ENCODE results near the gene HPCA. TPM values are rescaled to one million over a fixed set of nuclear protein-coding genes. Genes with fewer than 3 reads are reported as not detected.
"Not testable (repeated sequence)": the region's sequence is repeated elsewhere in the genome, so short reads cannot be mapped to it uniquely, and the experiment has no call there.

Gene HPCA
- total RNA-seq, 1 donor from 2014 or later: not detected

DNA sequence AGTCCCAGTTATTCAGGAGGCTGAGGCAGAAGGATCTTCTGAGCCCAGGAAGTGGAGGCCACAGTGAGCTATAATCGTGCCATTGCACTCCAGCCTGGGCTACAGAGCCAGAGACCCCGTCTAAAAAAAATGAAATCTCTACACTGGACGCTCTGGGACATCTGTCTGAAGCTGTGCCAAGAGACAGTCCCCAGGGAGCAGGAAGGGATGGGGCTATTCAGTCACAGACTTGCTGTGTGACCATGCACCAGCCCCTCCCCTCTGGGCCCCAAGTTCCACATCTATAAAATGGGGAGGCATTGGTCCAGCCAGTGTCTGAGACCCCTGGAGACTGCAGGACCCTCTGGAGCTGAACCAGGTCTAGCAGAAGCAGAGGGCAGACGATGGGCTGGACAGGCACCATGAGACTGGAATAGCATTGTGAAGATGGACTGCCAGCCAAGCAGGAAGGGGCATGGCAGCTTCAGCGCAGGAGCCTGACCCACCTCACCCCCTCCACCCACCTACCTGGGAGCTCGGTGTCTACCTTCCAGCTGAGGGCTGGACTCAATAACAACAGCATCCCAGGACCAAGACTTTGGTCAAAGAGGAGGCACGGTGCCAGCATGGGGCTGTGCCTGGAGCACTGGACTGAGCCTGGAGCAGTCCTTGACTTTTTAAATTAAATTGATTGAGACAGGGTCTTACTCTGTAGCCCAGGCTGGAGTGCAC, 13.4 kb downstream of the HPCA start:
- no peak for DNase-seq (ENCODE audit: low spot score)

DNA sequence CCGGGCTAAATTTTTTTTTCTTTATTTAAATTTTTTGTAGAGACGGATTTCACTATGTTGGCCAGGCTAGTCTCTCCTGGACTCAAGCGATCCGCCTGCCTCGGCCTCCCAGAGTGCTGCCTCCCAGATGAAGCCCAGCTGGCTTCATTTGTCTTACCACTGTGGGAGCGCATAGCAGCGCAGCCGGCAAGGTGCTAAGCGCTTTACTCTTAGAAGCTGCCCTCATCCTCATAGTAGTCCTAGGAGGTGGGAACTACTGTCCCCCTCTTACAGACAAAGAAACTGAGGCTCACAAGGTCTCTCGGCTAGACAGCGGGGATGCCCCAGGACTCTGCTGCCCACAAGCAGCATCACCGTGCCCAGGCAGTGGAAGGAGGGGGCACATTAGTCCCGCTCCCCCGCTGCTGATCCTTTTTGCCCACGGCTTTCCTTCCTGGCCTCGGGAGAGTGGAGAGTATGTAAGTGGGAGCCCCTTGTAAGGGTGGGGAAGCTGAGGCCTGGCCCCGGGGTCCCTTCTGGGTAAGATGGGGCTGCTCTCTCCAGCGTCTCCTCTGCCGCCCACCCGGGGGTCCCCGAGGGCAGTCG, 14.2 kb downstream of the HPCA start:
- intact Hi-C loops (cut with DNase I): no loop called here
- no peak for DNase-seq (ENCODE audit: low spot score)

More for the DNA sequence above, 13.4 kb downstream of the HPCA start:
- intact Hi-C loops (cut with DNase I): no loop called here

DNA sequence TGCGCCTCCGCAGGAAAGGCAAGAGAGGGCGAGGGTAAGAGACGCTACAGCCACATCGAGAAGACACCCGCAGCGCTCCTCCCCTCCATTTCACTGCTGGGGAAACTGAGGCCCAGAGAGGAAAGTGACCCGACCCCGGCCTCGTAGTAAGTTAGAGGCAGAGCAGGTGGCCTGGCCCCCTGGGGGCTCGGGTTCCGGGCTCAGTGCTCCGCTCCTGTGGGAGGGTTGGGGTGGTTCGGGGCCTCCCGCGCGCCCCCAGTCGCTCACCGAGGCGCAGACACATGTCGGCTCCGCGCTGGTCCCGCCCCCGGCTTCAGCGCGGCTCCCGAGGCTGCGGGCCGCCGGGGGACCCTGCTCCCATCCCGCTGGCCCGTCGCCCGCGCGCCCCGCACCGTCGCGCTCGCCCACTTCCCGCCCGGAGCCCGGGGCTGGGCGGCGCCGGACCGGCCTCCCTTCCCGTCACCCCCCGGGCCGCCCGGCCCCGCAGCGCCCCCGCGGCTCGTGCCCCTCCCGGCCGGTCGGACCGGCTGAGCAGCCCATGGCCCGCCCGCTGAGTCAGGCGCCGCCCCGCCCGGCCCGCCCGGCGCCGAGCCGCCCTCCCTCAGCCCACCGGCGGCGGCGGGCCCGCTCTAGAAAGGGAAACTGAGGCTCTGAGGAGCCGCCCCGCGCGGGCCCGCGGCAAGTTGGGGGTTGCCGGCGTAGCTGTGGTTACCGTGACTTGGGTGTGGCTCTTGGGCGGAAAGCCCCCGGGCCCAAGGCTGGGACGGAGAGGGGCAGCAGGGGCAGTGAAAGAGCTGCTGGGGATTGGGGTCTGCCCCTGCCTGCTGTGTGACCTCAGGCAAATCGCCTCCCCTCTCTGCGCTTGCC, 14.9 kb downstream of the HPCA start, which contains the start of gene TMEM54:
TMEM54 (minus strand) TSS at position 434 of the 867 bp plus-strand sequence; CDS start at position 283, 151 bp downstream.
- intact Hi-C loops (cut with DNase I): no loop called here
- DNase-seq (ENCODE audit: low spot score): no peak

DNA sequence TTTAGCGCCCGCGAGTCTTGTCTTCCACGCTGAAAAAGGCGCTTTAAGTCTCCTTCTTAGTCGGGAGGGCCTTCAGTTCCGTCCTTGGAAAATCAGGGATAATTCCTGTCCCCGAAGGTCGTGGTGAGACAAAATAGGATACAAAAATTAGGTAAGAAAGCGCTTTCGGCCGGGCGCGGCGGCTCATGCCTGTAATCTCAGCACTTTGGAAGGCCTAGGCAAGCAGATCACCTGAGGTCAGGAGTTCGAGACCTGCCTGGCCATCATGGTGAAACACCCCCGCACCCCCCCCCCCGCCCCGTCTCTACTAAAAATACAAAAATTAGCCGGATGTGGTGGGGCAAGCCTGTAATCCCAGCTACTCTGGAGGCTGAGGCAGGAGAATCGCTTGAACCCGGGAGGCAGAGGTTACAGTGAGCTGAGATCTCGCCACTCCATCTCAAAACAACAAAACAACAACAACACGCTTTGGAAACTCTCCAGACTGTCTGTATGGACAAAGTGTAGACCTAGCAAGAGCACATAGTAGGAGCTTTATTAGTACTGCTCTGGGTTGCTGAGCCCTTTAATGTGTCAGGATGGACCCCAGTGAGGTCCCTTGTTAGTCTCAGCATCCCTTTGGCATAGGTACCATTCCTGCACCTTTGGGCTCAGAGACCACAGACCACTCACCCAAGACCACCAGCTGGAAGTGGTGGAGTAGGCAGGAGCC, 15.7 kb downstream of the HPCA start:
- intact Hi-C loops (cut with DNase I): no loop called here
- DNase-seq (ENCODE audit: low spot score): no peak

DNA sequence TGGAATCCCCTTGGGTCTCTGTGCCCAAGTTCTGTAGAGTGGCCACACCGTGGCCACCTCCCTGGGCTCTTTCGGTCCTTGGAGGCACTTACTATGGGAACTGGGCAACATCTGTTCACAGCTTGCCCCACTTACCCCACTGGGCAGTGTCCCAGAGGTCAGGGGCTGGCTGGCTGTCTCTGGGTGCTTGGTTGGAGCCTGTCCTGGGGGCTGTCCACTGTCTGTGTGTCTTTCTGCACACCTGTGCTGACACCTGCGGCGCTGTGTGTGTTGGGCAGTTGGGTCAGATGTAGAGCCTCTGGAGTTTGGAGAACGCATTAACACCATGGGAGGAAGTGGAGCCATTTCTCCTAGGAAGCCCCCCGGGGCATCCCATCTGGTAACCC, 16.2 kb downstream of the HPCA start:
- no peak for DNase-seq (ENCODE audit: low spot score)

DNA sequence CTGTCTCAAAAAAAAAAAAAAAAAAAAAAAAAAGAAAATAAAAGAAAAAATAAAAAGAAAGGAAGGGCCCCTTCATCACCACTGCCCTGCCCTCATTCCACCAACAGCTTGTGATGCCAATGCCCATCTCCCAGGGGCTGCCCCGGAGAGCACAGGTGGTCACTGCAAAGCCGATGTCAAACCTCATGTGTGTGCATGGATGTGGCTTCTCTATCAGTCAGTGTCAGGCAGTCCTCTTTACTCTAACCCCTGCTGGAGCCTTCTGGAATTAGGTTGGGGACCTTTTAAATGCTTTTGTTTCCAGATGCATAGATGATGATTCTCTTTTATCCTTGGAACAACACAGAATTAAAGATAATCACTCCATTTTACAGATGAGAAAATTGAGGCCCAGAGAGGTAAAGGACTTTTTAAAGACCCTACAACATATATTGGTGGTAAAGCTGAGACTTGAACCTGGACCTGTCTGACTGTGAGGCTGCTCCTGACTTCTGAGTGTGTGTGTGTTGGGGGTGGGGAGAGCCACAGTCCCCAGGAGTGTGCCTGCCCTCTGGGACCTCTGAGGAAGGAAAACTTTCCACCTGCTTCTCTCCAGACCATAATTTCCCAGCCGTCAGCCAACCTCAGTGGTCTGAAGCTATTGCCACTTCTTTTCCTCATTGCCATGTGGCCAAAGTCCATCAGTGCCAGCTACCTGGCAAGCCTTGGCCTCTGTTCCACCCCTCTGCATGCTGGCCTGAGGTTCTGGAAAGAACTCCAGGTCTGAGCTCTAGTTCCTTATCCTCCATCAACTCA, 17.9 kb downstream of the HPCA start:
- intact Hi-C loops (cut with DNase I): no loop called here
- DNase-seq (ENCODE audit: low spot score): no peak

More for the DNA sequence above, 16.2 kb downstream of the HPCA start:
- intact Hi-C loops (cut with DNase I): no loop called here

DNA sequence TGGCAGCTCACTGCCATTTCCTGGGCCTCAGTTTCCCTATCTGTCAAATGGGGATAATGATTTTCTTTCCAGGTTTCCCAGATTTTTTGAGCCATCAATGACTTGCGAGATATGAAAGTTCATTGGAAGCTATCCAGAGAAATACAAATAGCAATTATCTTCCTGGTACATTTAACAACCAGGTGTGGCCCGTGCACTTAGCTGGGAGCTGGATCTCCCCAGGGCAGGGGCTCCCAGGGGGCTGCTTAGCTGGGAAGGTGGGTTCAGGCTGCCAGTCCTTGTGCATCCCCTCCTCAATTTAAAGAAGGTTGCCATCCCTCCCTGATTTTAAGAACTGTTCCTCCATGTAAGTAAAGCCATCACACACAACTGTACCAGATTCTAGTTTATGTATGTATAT, 18.5 kb downstream of the HPCA start:
- intact Hi-C loops (cut with DNase I): no loop called here
- no peak for DNase-seq (ENCODE audit: low spot score)

DNA sequence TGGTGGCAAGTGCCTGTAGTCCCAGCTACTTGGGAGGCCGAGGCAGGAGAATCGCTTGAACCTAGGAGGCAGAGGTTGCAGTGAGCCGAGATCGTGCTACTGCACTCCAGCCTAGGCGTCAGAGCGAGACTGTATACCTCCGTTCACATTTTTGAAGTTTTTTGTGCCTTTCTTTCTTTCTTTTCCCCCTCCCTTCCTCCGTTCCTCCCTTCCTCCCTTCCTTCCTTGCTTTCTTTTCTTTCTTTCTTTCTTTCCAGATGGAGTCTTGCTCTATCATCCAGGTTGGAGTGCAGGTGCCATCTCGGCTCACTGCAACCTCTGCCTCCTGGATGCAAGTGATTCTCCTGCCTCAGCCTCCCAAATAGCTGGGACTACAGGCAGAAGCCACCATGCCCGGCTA, 19.3 kb downstream of the HPCA start:
- intact Hi-C loops (cut with DNase I); DNase-seq (ENCODE audit: low spot score): not testable (repeated sequence)

DNA sequence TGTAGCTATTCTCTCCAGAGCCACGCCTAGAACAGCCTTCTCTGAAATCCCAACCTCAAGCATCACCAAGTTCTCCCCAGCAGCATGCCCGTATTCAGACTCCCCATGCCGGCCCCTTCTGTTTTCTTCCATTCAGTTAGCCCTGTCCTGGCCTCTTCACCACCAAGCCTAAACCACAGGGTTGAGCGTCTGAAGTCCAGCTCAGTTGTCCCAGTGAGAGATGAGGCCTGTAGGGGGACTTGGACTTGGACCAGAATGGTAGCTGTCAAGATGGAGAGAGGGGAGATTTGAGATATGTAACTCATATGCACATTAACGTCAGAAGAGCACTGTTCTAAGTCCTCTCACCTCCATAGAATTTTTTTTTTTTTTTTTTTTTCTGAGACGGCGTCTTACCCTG, 20.4 kb downstream of the HPCA start:
- intact Hi-C loops (cut with DNase I): no loop called here

DNA sequence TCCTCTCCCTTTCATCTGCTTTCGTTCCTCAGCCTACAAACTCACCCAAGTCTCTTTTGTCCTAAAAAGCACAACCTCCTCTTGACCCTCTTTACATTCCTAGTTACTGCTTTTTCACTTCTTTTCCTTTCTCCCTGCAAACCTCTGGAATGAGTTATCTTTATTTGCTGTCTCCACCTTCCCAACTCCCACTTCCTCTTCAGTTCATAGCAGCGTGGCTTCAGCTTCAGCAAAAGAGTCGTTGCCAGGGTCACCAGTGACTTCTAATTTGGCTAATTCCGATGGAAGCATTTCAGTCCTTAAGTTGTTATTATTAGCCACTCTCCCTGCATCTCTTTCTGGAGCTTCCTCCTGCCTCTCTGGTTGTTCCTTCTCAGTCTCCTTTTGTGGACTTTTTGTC, 21.1 kb downstream of the HPCA start:
- intact Hi-C loops (cut with DNase I): no loop called here
- DNase-seq (ENCODE audit: low spot score): no peak

More for the DNA sequence above, 20.4 kb downstream of the HPCA start:
- DNase-seq (ENCODE audit: low spot score): no peak

DNA sequence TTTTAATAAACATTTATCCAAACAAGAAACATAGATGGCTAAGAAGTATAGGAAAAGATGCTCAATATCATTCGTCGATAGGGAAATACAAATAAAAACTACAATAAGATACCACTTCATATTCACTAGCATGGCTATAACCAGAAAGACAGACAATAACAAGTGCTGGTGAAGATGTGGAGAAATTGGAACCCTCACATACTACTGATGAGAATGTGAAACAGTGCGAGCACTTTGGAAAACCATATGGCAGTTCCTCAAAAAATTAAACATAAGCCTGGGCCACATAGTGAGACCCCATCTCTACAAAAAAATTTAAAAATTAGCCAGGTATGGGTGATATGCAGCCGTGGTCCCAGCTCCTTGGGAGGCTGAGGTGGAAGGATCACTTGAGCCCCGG, 24.0 kb downstream of the HPCA start:
- no peak for DNase-seq (ENCODE audit: low spot score)
- intact Hi-C loops (cut with DNase I): no loop called here

DNA sequence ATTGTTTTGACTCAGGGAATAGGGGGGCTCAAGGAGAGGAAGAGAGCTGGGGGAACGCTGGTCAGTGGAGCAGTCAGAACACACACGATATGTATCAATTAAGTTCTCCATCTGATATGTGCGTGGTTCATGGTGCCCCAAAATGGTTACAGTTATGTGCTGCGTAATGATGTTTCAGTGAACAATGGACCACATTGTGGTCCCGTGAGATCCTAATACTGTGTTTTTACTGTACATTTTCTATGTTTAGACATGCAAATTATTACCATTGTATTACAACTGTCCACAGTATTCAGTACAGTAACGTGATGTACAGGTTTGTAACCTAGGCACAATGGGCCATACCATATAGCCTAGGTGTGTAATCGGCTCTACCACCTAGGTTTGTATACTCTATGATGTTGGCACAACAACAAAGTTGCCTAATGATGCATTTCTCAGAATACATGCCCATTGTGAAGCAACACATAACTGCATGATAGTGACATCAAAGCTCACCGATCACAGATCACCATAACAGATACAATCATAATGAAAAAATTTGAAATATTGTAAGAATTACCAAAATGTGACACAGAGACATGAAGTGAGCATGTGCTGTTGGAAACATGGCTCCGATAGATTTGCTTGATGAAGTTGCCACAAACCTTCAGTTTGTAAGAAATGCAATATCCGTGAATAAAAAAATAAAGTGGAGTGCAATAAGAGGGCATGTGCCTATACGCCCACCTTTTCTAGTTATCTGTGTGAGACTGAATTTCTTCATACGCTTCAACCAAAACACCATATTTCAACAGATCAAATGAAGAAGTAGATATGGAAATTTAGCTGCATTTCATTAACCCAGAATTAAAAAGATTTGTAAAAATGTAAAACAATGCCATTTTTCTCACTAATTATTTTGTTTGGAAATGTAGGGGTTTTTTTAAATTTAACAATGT, 29.7 kb downstream of the HPCA start:
- intact Hi-C loops (cut with DNase I): no loop called here
- no peak for DNase-seq (ENCODE audit: low spot score)

DNA sequence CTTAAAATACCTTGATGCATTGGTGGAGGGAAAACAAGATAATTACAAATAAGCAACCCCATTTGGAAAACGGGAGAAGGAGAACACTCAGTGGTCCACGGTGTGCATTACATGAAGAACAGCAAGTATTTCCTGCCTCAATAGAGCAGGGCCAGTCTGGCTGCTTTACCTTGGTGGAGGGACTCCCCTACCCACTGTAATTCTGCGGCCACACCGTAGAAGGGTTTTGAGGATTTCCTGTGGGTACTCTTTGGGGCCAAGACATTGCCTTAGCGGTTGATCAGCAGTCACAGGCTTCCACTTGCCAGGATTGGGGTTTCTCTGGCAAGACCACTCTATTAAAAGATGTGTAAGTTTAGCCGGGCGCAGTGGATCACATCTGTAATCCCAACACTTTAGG, 31.2 kb downstream of the HPCA start:
- no peak for DNase-seq (ENCODE audit: low spot score)
- intact Hi-C loops (cut with DNase I): no loop called here

DNA sequence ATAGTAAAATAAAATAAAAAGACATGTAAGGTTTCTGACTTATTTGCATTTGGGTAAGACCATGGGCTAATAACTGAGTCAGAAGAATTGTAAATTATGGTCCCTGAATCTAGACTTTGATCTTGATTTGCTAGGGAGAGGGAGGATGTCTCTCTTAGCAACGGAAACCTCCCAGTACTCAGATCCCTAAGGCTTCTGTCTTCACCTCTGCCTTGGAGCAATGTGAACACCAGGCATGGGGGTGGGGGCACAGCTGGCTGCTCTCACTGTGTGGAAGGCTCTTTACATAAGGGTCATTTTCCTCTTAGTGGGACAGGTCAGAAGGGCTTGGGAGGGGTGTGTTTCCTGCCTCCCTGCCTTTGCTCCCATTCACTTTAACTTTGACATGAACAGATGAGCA, 31.9 kb downstream of the HPCA start:
- intact Hi-C loops (cut with DNase I): no loop called here
- DNase-seq (ENCODE audit: low spot score): no peak

DNA sequence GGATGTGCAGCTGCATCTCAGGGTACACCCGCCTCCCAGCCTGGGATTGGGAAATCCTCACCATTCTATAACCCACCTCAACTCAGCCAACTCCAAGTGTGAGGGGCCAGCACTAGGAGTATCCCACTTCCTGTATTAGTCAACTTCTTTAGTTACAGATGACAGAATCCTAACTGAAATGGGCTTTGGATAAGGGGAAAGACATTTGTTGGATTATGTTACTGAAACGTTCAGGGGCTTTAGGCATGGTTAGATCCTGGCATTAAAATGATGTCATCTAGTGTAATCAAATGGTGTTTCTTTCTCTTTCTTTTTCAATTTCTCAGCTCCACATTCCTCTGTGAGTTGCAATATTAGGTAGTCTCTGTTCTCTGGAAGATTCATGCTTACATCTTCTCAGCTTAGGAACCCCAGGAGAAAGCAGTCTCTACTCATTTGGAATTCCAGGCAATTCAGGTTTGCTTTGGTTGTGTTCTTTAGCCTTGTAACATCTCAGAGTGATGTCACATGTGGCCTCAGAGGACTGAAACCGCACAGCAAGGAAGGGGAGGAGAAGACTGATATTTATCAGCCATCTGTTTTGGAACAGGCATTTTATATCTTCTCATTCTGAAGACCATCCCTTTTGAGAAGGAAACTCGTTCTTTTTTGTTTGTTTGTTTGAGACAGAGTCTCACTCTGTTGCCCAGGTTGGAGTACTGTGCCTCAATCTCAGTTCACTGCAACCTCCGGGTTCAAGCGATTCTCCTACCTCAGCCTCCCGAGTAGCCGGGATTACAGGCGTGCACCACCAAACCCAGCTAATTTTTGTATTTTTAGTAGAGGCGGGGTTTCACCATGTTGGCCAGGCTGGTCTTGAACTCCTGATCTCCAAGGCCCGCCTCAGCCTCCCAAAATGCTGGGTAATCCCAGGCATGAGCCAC, 33.8 kb downstream of the HPCA start:
- DNase-seq (ENCODE audit: low spot score): no peak
- intact Hi-C loops (cut with DNase I): loop anchor here (5.0 kb wide), 1 partner anchor 43 kb away; no protein-coding TSS in a partner anchor

DNA sequence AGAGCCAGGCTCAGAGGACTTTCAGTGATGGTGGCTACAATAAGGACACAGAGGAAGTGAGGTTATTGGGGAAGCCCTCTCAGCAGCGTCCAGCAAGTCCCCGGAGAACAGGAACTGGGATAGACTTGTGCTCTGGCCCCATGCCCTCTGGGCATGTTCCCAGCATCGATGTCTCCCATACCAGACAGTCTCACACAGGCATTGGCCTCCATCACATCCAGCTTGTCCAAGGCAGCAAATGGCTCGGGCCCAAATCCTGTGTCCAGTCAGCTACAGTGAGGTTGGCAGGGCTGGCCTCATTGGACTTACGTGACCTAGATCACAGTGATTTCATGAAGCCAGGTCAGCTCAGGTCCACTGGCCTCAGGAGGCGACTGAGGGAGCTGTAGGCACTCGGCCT, 34.5 kb downstream of the HPCA start:
- intact Hi-C loops (cut with DNase I): loop anchor here (5.0 kb wide), 1 partner anchor 44 kb away; no protein-coding TSS in a partner anchor
- peak; percentile 83 for DNase-seq (ENCODE audit: low spot score)

DNA sequence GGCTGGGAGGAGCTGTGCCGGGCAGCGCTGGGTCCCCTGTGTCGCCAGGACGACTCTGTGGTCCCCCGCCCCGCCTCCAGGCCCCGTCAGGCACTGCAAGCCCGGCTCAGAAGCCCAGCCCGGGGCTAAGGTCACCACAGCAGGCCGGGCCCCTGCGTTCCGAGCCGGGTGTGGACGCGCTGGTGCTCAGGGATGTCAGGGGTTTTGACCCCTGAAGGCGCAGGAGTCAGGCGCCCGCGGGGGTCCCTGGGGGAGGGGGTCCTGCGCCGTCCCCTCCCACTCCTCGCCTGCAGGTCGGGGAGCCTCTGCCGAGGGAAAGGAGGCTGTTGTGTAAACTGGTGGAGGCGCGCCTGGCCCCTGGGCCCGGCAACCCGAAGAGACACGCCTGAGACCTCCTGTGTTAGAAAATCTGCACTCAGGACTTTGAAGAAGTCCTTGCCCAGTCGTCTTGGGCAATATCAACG, 38.6 kb downstream of the HPCA start:
- DNase-seq (ENCODE audit: low spot score): no peak
- intact Hi-C loops (cut with DNase I): loop anchor here (5.0 kb wide), 1 partner anchor 48 kb away; no protein-coding TSS in a partner anchor
